ENCODE results near the gene HSPG2. TPM values are rescaled to one million over a fixed set of nuclear protein-coding genes. Genes with fewer than 3 reads are reported as not detected.

The HSPG2 gene
- total and polyA plus RNA-seq, 2 donors = 10.2 to 37.3 TPM

- Histone ChIP-seq H3K9me3 (ENCODE audit: control insufficient read depth in 2 of 2, insufficient read depth in 1 of 2, low read length in 1 of 2) (no peaks in the 10 kb centered on the region), H3K4me1 (ENCODE audit: control insufficient read depth in 2 of 2, insufficient read depth in 2 of 2, low read length in 2 of 2) (peaks cover 0 to 3% of the 10 kb centered on the region in 2 donors), H3K36me3 (ENCODE audit: control insufficient read depth in 2 of 2, insufficient read depth in 2 of 2, low read length in 1 of 2) (no peaks in the 10 kb centered on the region), H3K27ac (ENCODE audit: low read depth in 1 of 2, low read length in 1 of 2) (no peak overlapping the region), H3K4me3 (ENCODE audit: low read length in 2 of 2) (no peak overlapping the region), H3K27me3 (ENCODE audit: control insufficient read depth in 2 of 2, insufficient read depth in 1 of 2, low read length in 1 of 2) (no peaks in the 10 kb centered on the region)
- 94% methylated on average over 16 of the region's 16 CpGs for WGBS
- DNase-seq (ENCODE audit: low read depth in 6 of 9, low spot score in 9 of 9) = no peak
Measured at GRCh38 chr1:21898326-21899200, 38.5 kb downstream of the HSPG2 start.

DNA sequence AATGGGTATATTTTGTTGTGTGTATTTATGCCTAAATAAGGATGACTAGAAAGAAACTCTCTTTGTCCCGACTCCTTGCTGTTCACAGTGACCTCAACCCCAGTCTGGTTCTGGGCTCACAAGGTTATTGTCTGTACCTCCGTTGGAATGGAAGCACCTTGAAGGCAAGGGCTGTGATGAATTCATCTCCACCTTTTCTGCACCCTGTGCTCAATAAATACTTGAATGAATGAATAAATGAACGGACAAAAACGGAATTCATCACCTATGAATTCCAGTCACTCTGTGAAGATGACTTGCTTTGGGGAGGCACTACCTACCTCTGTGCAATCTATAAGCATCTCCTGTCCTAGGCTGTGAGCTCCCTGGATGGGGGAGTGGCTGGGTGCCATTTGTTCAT lies 39.3 kb downstream of the HSPG2 start:
- Histone ChIP-seq H3K27me3 (ENCODE audit: control insufficient read depth in 2 of 2, insufficient read depth in 1 of 2, low read length in 1 of 2) (no peaks in the 10 kb centered on the region), H3K36me3 (ENCODE audit: control insufficient read depth in 2 of 2, insufficient read depth in 2 of 2, low read length in 1 of 2) (no peaks in the 10 kb centered on the region), H3K4me1 (ENCODE audit: control insufficient read depth in 2 of 2, insufficient read depth in 2 of 2, low read length in 2 of 2) (peaks cover 0 to 7% of the 10 kb centered on the region in 2 donors), H3K4me3 (ENCODE audit: low read length in 2 of 2) (no peak overlapping the region), H3K27ac (ENCODE audit: low read depth in 1 of 2, low read length in 1 of 2) (no peak overlapping the region), H3K9me3 (ENCODE audit: control insufficient read depth in 2 of 2, insufficient read depth in 1 of 2, low read length in 1 of 2) (no peaks in the 10 kb centered on the region)
- WGBS = 95% methylated on average over 4 of the region's 4 CpGs
- no peak for DNase-seq (ENCODE audit: low read depth in 6 of 9, low spot score in 9 of 9)

DNA sequence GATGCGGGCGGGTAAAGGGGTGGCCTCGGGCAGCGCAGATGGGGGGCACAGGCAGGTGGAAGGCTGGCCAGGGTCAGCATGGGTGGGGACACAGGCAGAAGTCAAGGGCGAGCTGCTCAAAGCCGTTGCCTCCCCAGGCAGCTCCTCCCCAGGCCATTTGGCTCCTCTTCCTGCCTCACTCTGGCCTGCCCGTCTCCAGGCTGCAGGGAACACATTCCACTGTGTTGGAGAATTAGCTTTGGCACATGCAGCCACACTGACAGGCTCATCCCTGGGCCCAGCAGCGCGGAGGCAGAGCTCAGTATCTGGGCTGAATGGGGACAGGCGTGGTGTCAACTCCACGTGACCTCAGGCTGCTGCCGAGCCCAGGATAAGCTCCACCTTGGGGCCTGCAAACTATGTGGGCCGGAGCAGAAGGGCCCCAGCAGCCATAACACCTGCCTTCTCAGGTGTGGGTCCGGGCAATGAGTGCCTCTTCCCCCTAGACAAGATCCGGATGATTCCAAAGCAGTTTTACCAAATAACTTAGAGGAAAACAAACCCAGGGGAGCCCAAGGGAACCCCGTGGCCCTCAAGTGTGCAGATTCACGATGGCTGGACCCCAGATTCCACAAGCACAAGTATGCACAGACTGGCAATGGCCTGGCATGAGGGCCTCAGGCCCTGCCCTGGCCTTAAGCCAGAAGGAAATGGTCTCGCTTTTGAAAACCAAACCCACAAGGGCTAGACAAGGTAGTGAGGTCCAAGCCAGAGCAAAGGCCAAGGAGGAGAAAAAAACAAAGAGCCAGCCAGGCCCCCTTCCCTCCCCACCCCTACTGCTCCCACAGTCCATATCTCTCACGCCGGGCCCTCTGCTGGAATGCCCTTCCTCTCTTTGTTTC lies 40.2 kb downstream of the HSPG2 start:
- H3K4me3 ChIP-seq (ENCODE audit: low read length in 2 of 2) = no peak overlapping the region
- no peaks in the 10 kb centered on the region for H3K9me3 ChIP-seq (ENCODE audit: control insufficient read depth in 2 of 2, insufficient read depth in 1 of 2, low read length in 1 of 2)
- no peak for DNase-seq (ENCODE audit: low read depth in 6 of 9, low spot score in 9 of 9)
- WGBS = 94% methylated on average over 20 of the region's 20 CpGs
- H3K27me3 ChIP-seq (ENCODE audit: control insufficient read depth in 2 of 2, insufficient read depth in 1 of 2, low read length in 1 of 2) = no peaks in the 10 kb centered on the region
- H3K27ac ChIP-seq (ENCODE audit: low read depth in 1 of 2, low read length in 1 of 2) = peak overlapping the region in 1 of 2 donors; percentile 25
- H3K36me3 ChIP-seq (ENCODE audit: control insufficient read depth in 2 of 2, insufficient read depth in 2 of 2, low read length in 1 of 2) = no peaks in the 10 kb centered on the region
- peaks cover 0 to 7% of the 10 kb centered on the region in 2 donors for H3K4me1 ChIP-seq (ENCODE audit: control insufficient read depth in 2 of 2, insufficient read depth in 2 of 2, low read length in 2 of 2)

- no peak overlapping the region for H3K4me3 ChIP-seq (ENCODE audit: low read length in 2 of 2)
- no peaks in the 10 kb centered on the region for H3K27me3 ChIP-seq (ENCODE audit: control insufficient read depth in 2 of 2, insufficient read depth in 1 of 2, low read length in 1 of 2)
- H3K9me3 ChIP-seq (ENCODE audit: control insufficient read depth in 2 of 2, insufficient read depth in 1 of 2, low read length in 1 of 2) = no peaks in the 10 kb centered on the region
- DNase-seq (ENCODE audit: low read depth in 6 of 9, low spot score in 9 of 9) = no peak
- H3K27ac ChIP-seq (ENCODE audit: low read depth in 1 of 2, low read length in 1 of 2) = no peak overlapping the region
- peaks cover 0 to 7% of the 10 kb centered on the region in 2 donors for H3K4me1 ChIP-seq (ENCODE audit: control insufficient read depth in 2 of 2, insufficient read depth in 2 of 2, low read length in 2 of 2)
- no peaks in the 10 kb centered on the region for H3K36me3 ChIP-seq (ENCODE audit: control insufficient read depth in 2 of 2, insufficient read depth in 2 of 2, low read length in 1 of 2)
- WGBS = 92% methylated on average over 8 of the region's 8 CpGs
Measured at GRCh38 chr1:21896026-21896425, 41.1 kb downstream of the HSPG2 start.

GRCh38 chr1:21894034-21894881 lies 42.9 kb downstream of the HSPG2 start:
- Histone ChIP-seq H3K36me3 (ENCODE audit: control insufficient read depth in 2 of 2, insufficient read depth in 2 of 2, low read length in 1 of 2) (no peaks in the 10 kb centered on the region), H3K27ac (ENCODE audit: low read depth in 1 of 2, low read length in 1 of 2) (no peak overlapping the region), H3K9me3 (ENCODE audit: control insufficient read depth in 2 of 2, insufficient read depth in 1 of 2, low read length in 1 of 2) (no peaks in the 10 kb centered on the region), H3K4me3 (ENCODE audit: low read length in 2 of 2) (no peak overlapping the region), H3K4me1 (ENCODE audit: control insufficient read depth in 2 of 2, insufficient read depth in 2 of 2, low read length in 2 of 2) (peaks cover 0 to 7% of the 10 kb centered on the region in 2 donors), H3K27me3 (ENCODE audit: control insufficient read depth in 2 of 2, insufficient read depth in 1 of 2, low read length in 1 of 2) (no peaks in the 10 kb centered on the region)
- DNase-seq (ENCODE audit: low read depth in 6 of 9, low spot score in 9 of 9) = no peak
- WGBS = 89% methylated on average over 11 of the region's 11 CpGs

- H3K4me3 ChIP-seq (ENCODE audit: low read length in 2 of 2) = no peak overlapping the region
- no peaks in the 10 kb centered on the region for H3K9me3 ChIP-seq (ENCODE audit: control insufficient read depth in 2 of 2, insufficient read depth in 1 of 2, low read length in 1 of 2)
- no peak overlapping the region for H3K27ac ChIP-seq (ENCODE audit: low read depth in 1 of 2, low read length in 1 of 2)
- DNase-seq (ENCODE audit: low read depth in 6 of 9, low spot score in 9 of 9) = no peak
- H3K36me3 ChIP-seq (ENCODE audit: control insufficient read depth in 2 of 2, insufficient read depth in 2 of 2, low read length in 1 of 2) = no peaks in the 10 kb centered on the region
- WGBS = 96% methylated on average over 14 of the region's 14 CpGs
- peaks cover 0 to 7% of the 10 kb centered on the region in 2 donors for H3K4me1 ChIP-seq (ENCODE audit: control insufficient read depth in 2 of 2, insufficient read depth in 2 of 2, low read length in 2 of 2)
- H3K27me3 ChIP-seq (ENCODE audit: control insufficient read depth in 2 of 2, insufficient read depth in 1 of 2, low read length in 1 of 2) = no peaks in the 10 kb centered on the region
Measured at GRCh38 chr1:21893046-21893805, 43.9 kb downstream of the HSPG2 start.

GRCh38 chr1:21891621-21892479 lies 45.3 kb downstream of the HSPG2 start:
- H3K4me1 ChIP-seq (ENCODE audit: control insufficient read depth in 2 of 2, insufficient read depth in 2 of 2, low read length in 2 of 2) = peaks cover 0 to 4% of the 10 kb centered on the region in 2 donors
- H3K4me3 ChIP-seq (ENCODE audit: low read length in 2 of 2) = no peak overlapping the region
- DNase-seq (ENCODE audit: low read depth in 6 of 9, low spot score in 9 of 9) = no peak
- H3K27me3 ChIP-seq (ENCODE audit: control insufficient read depth in 2 of 2, insufficient read depth in 1 of 2, low read length in 1 of 2) = no peaks in the 10 kb centered on the region
- H3K9me3 ChIP-seq (ENCODE audit: control insufficient read depth in 2 of 2, insufficient read depth in 1 of 2, low read length in 1 of 2) = no peaks in the 10 kb centered on the region
- H3K36me3 ChIP-seq (ENCODE audit: control insufficient read depth in 2 of 2, insufficient read depth in 2 of 2, low read length in 1 of 2) = no peaks in the 10 kb centered on the region
- no peak overlapping the region for H3K27ac ChIP-seq (ENCODE audit: low read depth in 1 of 2, low read length in 1 of 2)
- 96% methylated on average over 20 of the region's 20 CpGs for WGBS
